ENCODE measurements around the gene PBOV1. TPM values are rescaled to one million over a fixed set of nuclear protein-coding genes. Genes with fewer than 3 reads are reported as not detected.

PBOV1 gene
- total and polyA plus RNA-seq, 8 donors: not detected

DNA sequence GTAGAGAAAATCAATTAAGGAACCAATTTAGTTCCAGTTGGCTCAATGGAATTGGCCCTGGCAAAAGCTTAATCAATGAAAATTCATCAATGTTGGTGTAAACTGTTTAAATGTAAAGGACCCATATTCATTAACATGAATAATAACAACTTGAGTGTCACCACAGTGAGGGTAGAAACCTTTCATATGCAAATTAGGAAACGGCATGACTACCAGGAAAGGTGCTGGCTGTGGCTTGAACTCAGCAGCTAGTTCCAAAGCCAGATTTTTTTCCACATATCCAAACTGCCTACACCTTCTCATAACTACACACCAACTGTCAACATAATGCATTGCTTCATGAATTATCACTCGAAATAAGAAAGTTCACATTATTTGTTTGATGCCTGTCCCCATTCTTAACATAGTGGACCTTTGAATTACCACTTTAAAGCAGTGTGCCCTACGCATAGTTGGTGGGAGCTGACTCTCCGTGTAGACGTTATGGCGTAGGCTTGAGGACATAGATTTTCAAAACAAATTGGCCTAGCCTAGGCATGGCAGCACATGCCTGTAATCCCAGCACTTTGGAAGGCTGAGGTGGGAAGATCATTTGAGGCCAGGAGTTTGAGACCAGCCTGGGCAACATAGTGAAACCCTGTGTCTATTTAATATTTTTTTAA is 19.7 kb downstream of the PBOV1 start:
- no peak for TF ChIP-seq CTCF (IDR thresholded peaks at IDR 0.05)
- FAIRE-seq: no peak
- no peaks in the 10 kb centered on the region for H3K9me3 ChIP-seq
- no peak overlapping the region for H3K4me3 ChIP-seq
- intact Hi-C loops (cut with DNase I): no loop called here
- no peaks in the 10 kb centered on the region for H3K36me3 ChIP-seq
- no peaks in the 10 kb centered on the region for H3K4me1 ChIP-seq
- H3K27ac ChIP-seq: no peak overlapping the region
- H3K27me3 ChIP-seq: no peaks in the 10 kb centered on the region
- WGBS, 2 donors: 86% methylated on average over 6 of the region's 6 CpGs
- no peak for ATAC-seq
- no peak for DNase-seq

DNA sequence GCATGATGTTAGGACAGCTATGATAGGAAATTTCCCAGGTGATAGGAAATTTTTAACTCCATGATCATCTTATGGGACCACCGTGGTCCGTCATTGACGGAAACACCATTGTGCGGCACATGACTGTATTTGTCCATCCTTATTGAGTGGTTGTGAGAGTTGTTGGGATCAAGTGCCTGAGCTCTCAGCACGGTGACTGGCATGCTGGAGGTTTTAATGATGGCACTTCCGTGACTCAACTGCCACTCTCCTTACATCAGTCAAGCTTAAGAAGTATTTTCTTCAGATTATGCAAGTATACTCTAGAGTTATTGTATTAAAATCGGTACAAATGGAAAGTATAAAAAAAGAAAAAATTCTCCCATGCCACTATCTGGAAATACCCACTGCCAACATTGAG is 20.7 kb downstream of the PBOV1 start:
- intact Hi-C loops (cut with DNase I): no loop called here
- H3K9me3 ChIP-seq: no peaks in the 10 kb centered on the region
- TF ChIP-seq CTCF (IDR thresholded peaks at IDR 0.05): no peak
- H3K4me1 ChIP-seq: no peaks in the 10 kb centered on the region
- no peaks in the 10 kb centered on the region for H3K36me3 ChIP-seq
- ATAC-seq (no peak), FAIRE-seq (no peak), DNase-seq (no peak)
- 96 to 97% methylated on average over 7 of the region's 7 CpGs for WGBS, 2 donors
- no peak overlapping the region for H3K4me3 ChIP-seq
- no peak overlapping the region for H3K27ac ChIP-seq
- no peaks in the 10 kb centered on the region for H3K27me3 ChIP-seq

DNA sequence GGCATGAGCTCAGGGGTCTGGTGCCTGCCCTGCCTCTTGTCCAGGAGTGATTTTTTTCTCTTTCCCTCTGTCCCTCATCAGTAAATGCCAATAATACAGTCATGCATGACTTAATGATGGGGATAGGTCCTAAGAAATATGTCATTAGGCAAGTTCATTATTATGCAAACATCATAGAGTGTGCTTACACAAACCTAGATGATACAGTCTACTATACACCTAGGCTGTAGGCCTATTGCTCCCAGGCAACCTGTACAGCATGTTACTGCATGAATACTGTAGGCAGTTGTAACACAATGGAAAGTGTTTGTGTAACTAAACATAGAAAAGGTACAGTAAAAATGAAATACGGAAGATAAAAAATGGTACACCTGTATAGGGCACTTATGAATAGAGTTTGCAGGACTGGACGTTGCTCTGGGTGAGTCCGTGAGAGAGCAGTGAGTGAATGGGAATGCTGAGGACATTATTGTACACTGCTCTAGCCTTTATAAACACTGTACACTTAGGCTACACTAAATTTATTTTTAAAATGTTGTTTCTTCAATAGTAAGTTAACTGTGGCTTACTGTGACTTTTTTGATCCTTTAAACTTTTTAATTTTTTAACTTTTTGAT is 22.1 kb downstream of the PBOV1 start:
- no peak for DNase-seq

DNA sequence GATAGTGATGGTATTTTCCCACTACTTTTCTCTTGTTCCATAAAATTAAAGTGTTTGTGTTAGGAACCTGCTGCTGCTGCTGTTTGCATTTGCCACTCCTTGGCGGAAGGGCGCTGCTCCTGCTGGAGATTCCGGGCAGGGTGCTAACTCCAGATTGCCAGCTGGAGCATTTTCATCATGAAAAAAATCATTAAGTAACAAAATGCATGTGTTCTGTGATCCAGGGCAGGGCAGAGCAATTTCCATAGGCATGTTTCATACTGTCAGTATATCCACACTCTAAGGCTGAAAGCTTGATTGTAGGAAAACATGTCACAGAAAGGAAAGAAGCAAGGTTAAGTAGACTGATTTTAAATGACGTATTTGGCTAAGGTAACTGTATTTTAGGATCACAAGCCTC is 24.0 kb downstream of the PBOV1 start:
- intact Hi-C loops (cut with DNase I): no loop called here
- no peak overlapping the region for H3K4me3 ChIP-seq
- H3K9me3 ChIP-seq: no peaks in the 10 kb centered on the region
- H3K27ac ChIP-seq: peak overlapping the region in 1 of 4 donors; percentile 25
- 26 to 36% methylated on average over 4 of the region's 4 CpGs for WGBS, 2 donors
- TF ChIP-seq CTCF (IDR thresholded peaks at IDR 0.05): no peak
- no peaks in the 10 kb centered on the region for H3K27me3 ChIP-seq
- ATAC-seq (peak; percentile 78 to 88 (median 84)), DNase-seq (peak in 5 of 6 donors; percentile 38 to 64 (median 52)), FAIRE-seq (no peak)
- no peaks in the 10 kb centered on the region for H3K36me3 ChIP-seq
- H3K4me1 ChIP-seq: no peaks in the 10 kb centered on the region

More for the DNA sequence above, 22.1 kb downstream of the PBOV1 start:
- ATAC-seq (no peak), FAIRE-seq (no peak)
- Histone ChIP-seq H3K4me1 (no peaks in the 10 kb centered on the region), H3K9me3 (no peaks in the 10 kb centered on the region), H3K4me3 (no peak overlapping the region), H3K27ac (no peak overlapping the region), H3K36me3 (no peaks in the 10 kb centered on the region), H3K27me3 (no peaks in the 10 kb centered on the region)
- 87 to 91% methylated on average over 3 of the region's 3 CpGs for WGBS, 2 donors
- no peak for TF ChIP-seq CTCF (IDR thresholded peaks at IDR 0.05)
- intact Hi-C loops (cut with DNase I): no loop called here
